ENCODE data around the gene MALT1.

GRCh38 chr18:58738322-58738721 lies 67.1 kb downstream of the MALT1 start:
- TF ChIP-seq CTCF (IDR thresholded peaks at IDR 0.05; ENCODE audit: poor library complexity, severe bottlenecking): no peak
- TF ChIP-seq MXI1 (conservative IDR thresholded peaks at IDR 0.05; ENCODE audit: poor library complexity, severe bottlenecking): no peak
- no peak for TF ChIP-seq POLR2AphosphoS5 (IDR thresholded peaks at IDR 0.05)
